DND-41 (cell line): ENCODE results near the gene RBM44.

Source experiments
- ATAC-seq: fragments of 200-7000 bp; cut with Tn5 transposase; 3 replicates; pipeline ENCODE4 v1.9.1; 2021; ENCODE audit warnings: low read depth; ENCODE audit not compliant: insufficient read depth
- DNase-seq: peaks from one replicate; pipeline ENCODE4 v3.0.0-alpha.2; 2020
- H2AFZ ChIP-seq: 2 replicates; pipeline ENCODE4 v1.6.0; 2012; ENCODE audit warnings: low read depth, low read length
- H3K27ac ChIP-seq: 2 replicates; pipeline ENCODE4 v1.5.1; 2012; ENCODE audit warnings: low read length, inconsistent platforms
- H3K27me3 ChIP-seq: fragments of 200-600 bp; sonication (generic); 2 replicates; pipeline ENCODE4 v1.6.0; 2012; ENCODE audit warnings: low read length, mild to moderate bottlenecking, inconsistent platforms; ENCODE audit not compliant: insufficient read depth, poor library complexity
- H3K36me3 ChIP-seq: 2 replicates; pipeline ENCODE4 v1.5.1; 2012; ENCODE audit warnings: low read length, inconsistent platforms; ENCODE audit not compliant: insufficient read depth
- H3K4me1 ChIP-seq: 2 replicates; pipeline ENCODE4 v1.5.1; 2012; ENCODE audit warnings: mild to moderate bottlenecking, low read length; ENCODE audit not compliant: insufficient read depth
- H3K4me2 ChIP-seq: 2 replicates; pipeline ENCODE4 v1.6.0; 2012; ENCODE audit warnings: mild to moderate bottlenecking, moderate library complexity, low read length, inconsistent platforms; ENCODE audit not compliant: insufficient read depth
- H3K4me3 ChIP-seq, 2 experiments: fragments of 200-600 bp in 1 of 2; shearing (Covaris generic) in 1 of 2; 2 replicates each; pipeline ENCODE4 v1.5.1; 2012 to 2016; ENCODE audit warnings: inconsistent platforms in 2 of 2, low read length in 2 of 2, mild to moderate bottlenecking in 2 of 2, low read depth in 1 of 2, moderate library complexity in 1 of 2
- H3K79me2 ChIP-seq: 2 replicates; pipeline ENCODE4 v1.6.0; 2012; ENCODE audit warnings: low read length, inconsistent platforms; ENCODE audit not compliant: insufficient read depth
- H3K9ac ChIP-seq: 2 replicates; pipeline ENCODE4 v1.6.0; 2012; ENCODE audit warnings: low read depth, mild to moderate bottlenecking, inconsistent platforms, low read length, moderate library complexity
- H3K9me3 ChIP-seq: 2 replicates; pipeline ENCODE4 v1.5.1; 2012; ENCODE audit warnings: low read length, moderate library complexity, mild to moderate bottlenecking, inconsistent platforms; ENCODE audit not compliant: insufficient read depth, severe bottlenecking
- H4K20me1 ChIP-seq: 2 replicates; pipeline ENCODE4 v1.6.0; 2012; ENCODE audit warnings: low read length; ENCODE audit not compliant: insufficient read depth
- CTCF ChIP-seq: IDR thresholded peaks from 2 replicates; pipeline ENCODE4 v1.5.1; 2012; ENCODE audit warnings: borderline replicate concordance, low read length, moderate library complexity, mild to moderate bottlenecking; ENCODE audit not compliant: poor library complexity, severe bottlenecking; ENCODE audit errors: extremely low read depth
- EZH2 ChIP-seq: IDR thresholded peaks from 3 replicates; pipeline ENCODE4 v1.6.1; 2012; ENCODE audit warnings: borderline replicate concordance, low read depth, mild to moderate bottlenecking, moderate library complexity, low read length, inconsistent platforms; ENCODE audit not compliant: severe bottlenecking

RBM44 gene

GRCh38 chr2:237877576-237878307, 79.2 kb downstream of the RBM44 start:
- Histone ChIP-seq H3K27ac (no peak overlapping the region), H3K79me2 (no peaks in the 10 kb centered on the region), H3K36me3 (no peaks in the 10 kb centered on the region), H3K4me1 (peaks cover 5% of the 10 kb centered on the region), H4K20me1 (no peaks in the 10 kb centered on the region), H3K9me3 (no peaks in the 10 kb centered on the region), H3K4me3 (no peak overlapping the region), H3K9ac (no peak overlapping the region), H2AFZ (no peak overlapping the region), H3K27me3 (no peaks in the 10 kb centered on the region), H3K4me2 (no peak overlapping the region)
- no peak for TF ChIP-seq CTCF
- TF ChIP-seq EZH2: no peak
- DNase-seq: no peak
- ATAC-seq: no peak

- no peak for ATAC-seq
- Histone ChIP-seq H3K79me2 (no peaks in the 10 kb centered on the region), H3K9me3 (no peaks in the 10 kb centered on the region), H3K4me1 (no peaks in the 10 kb centered on the region; the same call in 1 of the 2 replicates), H3K9ac (no peak overlapping the region), H2AFZ (no peak overlapping the region), H3K27ac (no peak overlapping the region), H3K27me3 (no peaks in the 10 kb centered on the region), H4K20me1 (no peaks in the 10 kb centered on the region), H3K4me3 (no peak overlapping the region), H3K36me3 (no peaks in the 10 kb centered on the region), H3K4me2 (no peak overlapping the region)
- no peak for DNase-seq
- TF ChIP-seq CTCF (no peak), EZH2 (no peak)
Measured at GRCh38 chr2:237878321-237879057, 79.9 kb downstream of the RBM44 start.

GRCh38 chr2:237879058-237879430, 80.5 kb downstream of the RBM44 start:
- H3K4me1 ChIP-seq: no peaks in the 10 kb centered on the region
- no peak overlapping the region for H2AFZ ChIP-seq
- H3K4me2 ChIP-seq: no peak overlapping the region
- no peak overlapping the region for H3K9ac ChIP-seq
- TF ChIP-seq CTCF (no peak), EZH2 (no peak)
- no peaks in the 10 kb centered on the region for H4K20me1 ChIP-seq
- DNase-seq (no peak), ATAC-seq (no peak)
- no peaks in the 10 kb centered on the region for H3K36me3 ChIP-seq
- H3K4me3 ChIP-seq: no peak overlapping the region
- no peaks in the 10 kb centered on the region for H3K79me2 ChIP-seq
- no peaks in the 10 kb centered on the region for H3K27me3 ChIP-seq
- no peaks in the 10 kb centered on the region for H3K9me3 ChIP-seq
- no peak overlapping the region for H3K27ac ChIP-seq
